Mammary epithelial cell (primary cell): ENCODE data around the gene WDR45B.

Source experiments
- EZH2 ChIP-seq: IDR thresholded peaks from 2 replicates; pipeline ENCODE4 v1.6.1; 2012; ENCODE audit warnings: low read length, inconsistent platforms, borderline replicate concordance
- TF ChIP-seq, protein P1 (sequence below), 2 donors: IDR thresholded peaks in 1 of 2; conservative IDR thresholded peaks in 1 of 2; 2 replicates each; pipeline ENCODE4 v1.5.1; 2011 to 2012; ENCODE audit warnings: inconsistent platforms in 2 of 2, low read length in 2 of 2, mild to moderate bottlenecking in 2 of 2, control low read depth in 1 of 2, low read depth in 1 of 2; ENCODE audit not compliant: insufficient read depth in 1 of 2; ENCODE audit errors: extremely low read depth in 1 of 2

DNA sequence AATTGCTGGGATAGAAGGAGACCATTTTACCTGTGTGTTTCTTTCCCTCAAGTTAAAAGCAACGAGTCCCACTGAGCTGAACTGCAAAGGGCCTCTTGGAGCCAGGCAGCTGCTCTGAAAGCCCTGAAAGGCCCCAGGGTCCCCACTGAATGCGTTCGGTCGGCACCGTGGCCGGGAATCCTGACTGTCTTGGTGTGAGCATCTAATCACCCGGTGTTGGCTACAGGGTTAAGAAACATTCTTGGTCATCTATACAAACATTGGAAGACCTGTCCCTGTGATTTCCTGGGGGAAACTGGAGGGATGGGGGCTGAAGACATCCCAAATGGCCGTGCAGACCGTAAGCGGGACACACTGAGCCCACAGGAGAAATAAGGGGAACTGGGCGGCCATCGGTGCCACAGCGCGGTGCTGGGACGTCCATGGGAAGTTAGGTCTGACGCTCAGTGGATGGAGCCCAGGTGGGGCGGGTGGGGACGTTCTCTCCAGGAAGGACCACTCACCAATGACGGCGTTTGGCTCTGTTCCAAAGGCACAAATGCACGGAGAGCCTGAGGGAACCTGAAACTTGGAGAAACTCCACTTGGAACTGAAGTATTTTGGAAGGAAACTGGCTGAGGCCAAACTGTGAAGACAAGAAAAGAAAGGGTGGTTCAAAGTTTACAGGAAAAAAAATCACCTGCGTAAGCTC, 32.1 kb downstream of the WDR45B start:
- TF ChIP-seq, protein P1, sequence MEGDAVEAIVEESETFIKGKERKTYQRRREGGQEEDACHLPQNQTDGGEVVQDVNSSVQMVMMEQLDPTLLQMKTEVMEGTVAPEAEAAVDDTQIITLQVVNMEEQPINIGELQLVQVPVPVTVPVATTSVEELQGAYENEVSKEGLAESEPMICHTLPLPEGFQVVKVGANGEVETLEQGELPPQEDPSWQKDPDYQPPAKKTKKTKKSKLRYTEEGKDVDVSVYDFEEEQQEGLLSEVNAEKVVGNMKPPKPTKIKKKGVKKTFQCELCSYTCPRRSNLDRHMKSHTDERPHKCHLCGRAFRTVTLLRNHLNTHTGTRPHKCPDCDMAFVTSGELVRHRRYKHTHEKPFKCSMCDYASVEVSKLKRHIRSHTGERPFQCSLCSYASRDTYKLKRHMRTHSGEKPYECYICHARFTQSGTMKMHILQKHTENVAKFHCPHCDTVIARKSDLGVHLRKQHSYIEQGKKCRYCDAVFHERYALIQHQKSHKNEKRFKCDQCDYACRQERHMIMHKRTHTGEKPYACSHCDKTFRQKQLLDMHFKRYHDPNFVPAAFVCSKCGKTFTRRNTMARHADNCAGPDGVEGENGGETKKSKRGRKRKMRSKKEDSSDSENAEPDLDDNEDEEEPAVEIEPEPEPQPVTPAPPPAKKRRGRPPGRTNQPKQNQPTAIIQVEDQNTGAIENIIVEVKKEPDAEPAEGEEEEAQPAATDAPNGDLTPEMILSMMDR (conservative IDR thresholded peaks at IDR 0.05 in 1 of 2, IDR thresholded peaks at IDR 0.05 in 1 of 2; ENCODE audit: extremely low read depth in 1 of 2, insufficient read depth in 1 of 2, low read depth in 1 of 2, low read length in 2 of 2): no peak
- TF ChIP-seq EZH2: no peak
